Glomerular endothelial cell (primary cell): ENCODE results near the gene KMT2A. TPM values are rescaled to one million over a fixed set of nuclear protein-coding genes. Genes with fewer than 3 reads are reported as not detected.
"Not testable (repeated sequence)": the region's sequence is repeated elsewhere in the genome, so short reads cannot be mapped to it uniquely, and the experiment has no call there.

Experiments
- DNase-seq: peaks from one replicate; pipeline ENCODE4 v3.0.0-alpha.2; 2011; ENCODE audit warnings: low read depth, low spot score; ENCODE audit errors: extremely low read depth
- total RNA-seq: library from RNA; depleted of rRNA; stranded (reverse); fragments of >200 nt; gene quantifications from 2 replicates; pipeline ENCODE4 v1.2.3, GENCODE V29; 2015

The KMT2A gene
- total RNA-seq, 1 donor from 2014 or later, result 79.9 TPM

GRCh38 chr11:118434553-118435289, 1.6 kb upstream of the KMT2A start:
- DNase-seq, result no peak

- no peak for DNase-seq
Measured at GRCh38 chr11:118435290-118435892, 901 bp upstream of the KMT2A start.

GRCh38 chr11:118436639-118437207, 431 bp downstream of the KMT2A start:
- no peak for DNase-seq

GRCh38 chr11:118437208-118438125, 1.2 kb downstream of the KMT2A start:
- DNase-seq, result no peak

- DNase-seq, result no peak
Measured at GRCh38 chr11:118438314-118438931, 2.1 kb downstream of the KMT2A start.

GRCh38 chr11:118439646-118440045, 3.4 kb downstream of the KMT2A start:
- DNase-seq, result no peak

- DNase-seq, result no peak
Measured at GRCh38 chr11:118441770-118442275, 5.5 kb downstream of the KMT2A start.

GRCh38 chr11:118442301-118442700, 6.0 kb downstream of the KMT2A start:
- DNase-seq, result no peak

GRCh38 chr11:118442908-118443589, 6.8 kb downstream of the KMT2A start:
- DNase-seq, result no peak

GRCh38 chr11:118443590-118444218, 7.4 kb downstream of the KMT2A start:
- no peak for DNase-seq

GRCh38 chr11:118447423-118447822, 11.1 kb downstream of the KMT2A start:
- DNase-seq, result no peak

- no peak for DNase-seq
Measured at GRCh38 chr11:118448294-118448693, 12.0 kb downstream of the KMT2A start.

GRCh38 chr11:118449316-118449918, 13.1 kb downstream of the KMT2A start:
- no peak for DNase-seq

- DNase-seq, result no peak
Measured at GRCh38 chr11:118450451-118450850, 14.2 kb downstream of the KMT2A start.

- DNase-seq, result no peak
Measured at GRCh38 chr11:118462178-118462577, 25.9 kb downstream of the KMT2A start.

- not testable (repeated sequence) for DNase-seq
Measured at GRCh38 chr11:118468968-118469367, 32.7 kb downstream of the KMT2A start.

- no peak for DNase-seq
Measured at GRCh38 chr11:118471030-118471429, 34.7 kb downstream of the KMT2A start.

- DNase-seq, result no peak
Measured at GRCh38 chr11:118473537-118473936, 37.2 kb downstream of the KMT2A start.

GRCh38 chr11:118476676-118477075, 40.4 kb downstream of the KMT2A start:
- DNase-seq, result no peak
